Stomach (tissue), 9 donors: Measurements from ENCODE around the gene MSANTD2. TPM values are rescaled to one million over a fixed set of nuclear protein-coding genes. Genes with fewer than 3 reads are reported as not detected.

Experiments used
- DNase-seq, 2 donors: peaks; one replicate each; pipeline versions ENCODE4 v3.0.0 to v3.0.0-alpha.2; 2013 to 2019
- H3K27ac ChIP-seq, 5 donors: fragments of 200-600 bp in 4 of 5; sonication (generic) in 4 of 5; one replicate each; pipeline ENCODE4 v1.5.1; 2013 to 2019; ENCODE audit warnings: mild to moderate bottlenecking in 1 of 5, moderate library complexity in 1 of 5
- H3K27me3 ChIP-seq, 3 donors: fragments of 200-600 bp; sonication (generic); one replicate each; pipeline ENCODE4 v1.5.1; 2017 to 2019; ENCODE audit warnings: mixed run types in 1 of 3
- H3K36me3 ChIP-seq, 4 donors: fragments of 200-600 bp; sonication (generic); 1 replicate in 3 of 4; 2 replicates in 1 of 4; pipeline ENCODE4 v1.5.1; 2016 to 2019
- H3K4me1 ChIP-seq, 4 donors: fragments of 200-600 bp; sonication (generic); one replicate each; pipeline ENCODE4 v1.5.1; 2016 to 2019
- H3K4me3 ChIP-seq, 4 donors: fragments of 200-600 bp; sonication (generic) in 3 of 4; one replicate each; pipeline ENCODE4 v1.5.1; 2016 to 2019; ENCODE audit warnings: mild to moderate bottlenecking in 1 of 4
- H3K9me3 ChIP-seq, 4 donors: fragments of 200-600 bp; sonication (generic); one replicate each; pipeline ENCODE4 v1.5.1; 2016 to 2019
- CTCF ChIP-seq, 7 experiments: fragments of 450-650 bp in 4 of 7; fragments of 200-600 bp in 3 of 7; sonication (generic) in 3 of 7; IDR thresholded peaks; one replicate each; pipeline ENCODE4 v1.5.1; 2016 to 2019; ENCODE audit warnings: antibody characterized with exemption in 7 of 7, control low read depth in 2 of 7, mild to moderate bottlenecking in 1 of 7
- EP300 ChIP-seq: sonication (generic); formaldehyde crosslinking; IDR thresholded peaks from one replicate; pipeline ENCODE4 v1.6.1; 2017; ENCODE audit warnings: antibody characterized with exemption
- POLR2A ChIP-seq, 4 donors: fragments of 450-650 bp; IDR thresholded peaks; one replicate each; pipeline ENCODE4 v1.6.1; 2016; ENCODE audit warnings: antibody characterized with exemption in 4 of 4, control low read depth in 2 of 4, mild to moderate bottlenecking in 1 of 4, moderate library complexity in 1 of 4
- POLR2AphosphoS5 ChIP-seq, 3 donors: sonication (generic); formaldehyde crosslinking; IDR thresholded peaks; one replicate each; pipeline ENCODE4 v1.6.1; 2016; ENCODE audit warnings: antibody characterized with exemption in 3 of 3
- WGBS, 5 donors: extraction: QIAGEN DNeasy Blood & Tissue Kit in 3 of 5; methylation state at CpG; one replicate each; pipeline versions ENCODE4 v1.1.5 to v1.1.7; 2013 to 2018; 5-methylcytosine and 5-hydroxymethylcytosine counted together
- intact Hi-C: fragments of 100-400 bp; cut with DNase I; formaldehyde crosslinking; loops from one replicate; pipeline ENCODE4 v1.15.1; 2023; ENCODE audit warnings: low total_unique reads
- polyA plus RNA-seq, 3 donors: library from polyadenylated mRNA; stranded (reverse); fragments of 200-250 nt; gene quantifications; one replicate each; pipeline ENCODE4 v1.2.3, GENCODE V29; 2013
- total RNA-seq, 5 donors: library from RNA; depleted of rRNA; stranded (reverse); fragments of >200 nt; gene quantifications; one replicate each; pipeline versions ENCODE4 v1.1.0 to v1.2.3, GENCODE V29; 2014 to 2016
- donor health status: healthy with polysubstance abuse.
- donor health status: Bipolar disorder and iron deficiency.
- donor health status: healthy.

The MSANTD2 gene
- total and polyA plus RNA-seq, 8 donors: 2.8 to 40.2 (median 8.3) TPM

GRCh38 chr11:124743050-124743449 is 57.2 kb downstream of the MSANTD2 start:
- DNase-seq: no peak
- intact Hi-C loops: no loop called here
- Histone ChIP-seq H3K4me3 (no peak overlapping the region), H3K36me3 (no peaks in the 10 kb centered on the region), H3K27me3 (peaks cover 0 to 98% (median 33%) of the 10 kb centered on the region in 3 donors), H3K27ac (no peak overlapping the region), H3K4me1 (peaks cover 39 to 55% (median 49%) of the 10 kb centered on the region in 4 donors), H3K9me3 (no peaks in the 10 kb centered on the region)
- no peak for TF ChIP-seq POLR2A (IDR thresholded peaks at IDR 0.05)
- no peak for TF ChIP-seq CTCF (IDR thresholded peaks at IDR 0.05)
- no peak for TF ChIP-seq EP300
- TF ChIP-seq POLR2AphosphoS5 (IDR thresholded peaks at IDR 0.05): no peak
- 71 to 81% (median 76%) methylated on average over 6 of the region's 6 CpGs for WGBS, 5 donors

- Histone ChIP-seq H3K27ac (no peak overlapping the region), H3K4me1 (peaks cover 37 to 51% (median 44%) of the 10 kb centered on the region in 4 donors), H3K9me3 (no peaks in the 10 kb centered on the region), H3K27me3 (peaks cover 0 to 94% (median 33%) of the 10 kb centered on the region in 3 donors), H3K36me3 (no peaks in the 10 kb centered on the region), H3K4me3 (no peak overlapping the region)
- intact Hi-C loops: no loop called here
- 75 to 90% (median 81%) methylated on average over 2 of the region's 2 CpGs for WGBS, 5 donors
- DNase-seq: no peak
- no peak for TF ChIP-seq POLR2AphosphoS5 (IDR thresholded peaks at IDR 0.05)
- no peak for TF ChIP-seq POLR2A (IDR thresholded peaks at IDR 0.05)
- no peak for TF ChIP-seq EP300
- TF ChIP-seq CTCF (IDR thresholded peaks at IDR 0.05): no peak
Observed at GRCh38 chr11:124742555-124742954, 57.7 kb downstream of the MSANTD2 start.

GRCh38 chr11:124740277-124740882 is 59.8 kb downstream of the MSANTD2 start:
- intact Hi-C loops: no loop called here
- peaks cover 18 to 29% (median 22%) of the 10 kb centered on the region in 4 donors for H3K4me1 ChIP-seq
- H3K27me3 ChIP-seq: peaks cover 0 to 72% (median 18%) of the 10 kb centered on the region in 3 donors
- no peaks in the 10 kb centered on the region for H3K9me3 ChIP-seq
- WGBS, 5 donors: 1 to 4% (median 2%) methylated on average over 17 to 37 of the region's 37 CpGs
- H3K36me3 ChIP-seq: no peaks in the 10 kb centered on the region
- peak in 1 of 2 donors; percentile 55 for DNase-seq
- H3K27ac ChIP-seq: peak overlapping the region in 3 of 5 donors; percentile 12 to 48 (median 32)
- TF ChIP-seq CTCF (IDR thresholded peaks at IDR 0.05) (peak in 4 of 7 experiments; percentile 17 to 37 (median 36)), POLR2A (IDR thresholded peaks at IDR 0.05) (no peak), EP300 (no peak)
- H3K4me3 ChIP-seq: peak overlapping the region; percentile 48 to 70 (median 56)

GRCh38 chr11:124739479-124740276 is 60.5 kb downstream of the MSANTD2 start, which contains the start of gene NRGN:
Gene NRGN (plus strand): TSS chr11:124739942. CDS start chr11:124740085, 143 bp downstream.
- peak; percentile 94 to 97 for DNase-seq
- TF ChIP-seq POLR2AphosphoS5 (IDR thresholded peaks at IDR 0.05): peak in 2 of 3 donors; percentile 17 to 50
- TF ChIP-seq EP300: no peak
- Histone ChIP-seq H3K27me3 (peaks cover 0 to 65% (median 15%) of the 10 kb centered on the region in 3 donors), H3K9me3 (no peaks in the 10 kb centered on the region), H3K27ac (peak within 1 kb of the TSS in 4 of 5 donors; percentile 12 to 54 (median 40)), H3K4me3 (peak within 1 kb of the TSS; percentile 48 to 70 (median 56)), H3K4me1 (peaks cover 17 to 26% (median 19%) of the 10 kb centered on the region in 4 donors), H3K36me3 (no peaks in the 10 kb centered on the region)
- intact Hi-C loops: loop anchor here (10.0 kb wide), 1 partner anchor 65 kb away; the partner anchor contains the start of genes SIAE and SPA17
- 1 to 2% (median 2%) methylated on average over 33 to 59 of the region's 59 CpGs for WGBS, 5 donors
